ENCODE results near the gene ADGRG1. TPM values are rescaled to one million over a fixed set of nuclear protein-coding genes. Genes with fewer than 3 reads are reported as not detected.

Gene ADGRG1
- total and polyA plus RNA-seq, 12 donors: 11.1 to 46.3 (median 19.0) TPM

DNA sequence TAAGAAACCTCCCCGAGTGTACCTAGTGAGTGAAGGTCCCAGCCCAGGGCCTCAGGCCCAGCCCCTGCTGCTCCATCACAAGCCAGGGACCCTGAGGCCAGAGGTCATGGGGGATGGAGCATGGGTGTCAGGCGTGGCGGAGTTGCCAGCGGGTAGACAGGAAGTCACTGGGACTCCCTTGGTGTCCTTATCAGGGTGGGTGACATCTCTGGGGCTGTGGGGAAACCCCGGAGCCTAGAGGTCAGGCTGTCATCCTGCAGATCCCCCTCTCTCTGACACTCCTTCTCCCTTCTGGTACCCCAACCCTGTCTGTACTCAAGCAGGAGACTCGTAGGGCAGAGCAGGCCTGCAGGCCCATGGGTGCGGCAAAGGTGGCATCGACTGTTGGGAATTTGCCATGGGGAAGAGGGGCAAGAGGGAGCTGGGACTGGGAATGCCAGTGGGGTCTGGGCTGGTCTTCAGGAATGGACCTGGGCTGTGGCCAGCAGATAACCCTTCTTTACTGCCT is 10.8 kb upstream of the ADGRG1 start:
- Histone ChIP-seq H3K4me3 (no peak overlapping the region), H3K4me1 (peaks cover 0 to 5% (median 2%) of the 10 kb centered on the region in 9 donors), H3K27me3 (no peaks in the 10 kb centered on the region), H3K9me3 (no peaks in the 10 kb centered on the region), H3K27ac (no peak overlapping the region), H3K36me3 (no peaks in the 10 kb centered on the region)
- intact Hi-C loops (cut with DNase I): no loop called here
- TF ChIP-seq CTCF (IDR thresholded peaks at IDR 0.05): no peak
- ATAC-seq: no peak
- DNase-seq: no peak
- WGBS, 2 donors: 80 to 95% methylated on average over 8 of the region's 8 CpGs

GRCh38 chr16:57618296-57619132 is 9.9 kb upstream of the ADGRG1 start:
- Histone ChIP-seq H3K9me3 (no peaks in the 10 kb centered on the region), H3K27me3 (no peaks in the 10 kb centered on the region), H3K4me1 (peaks cover 0 to 10% (median 5%) of the 10 kb centered on the region in 9 donors), H3K27ac (no peak overlapping the region), H3K36me3 (no peaks in the 10 kb centered on the region), H3K4me3 (no peak overlapping the region)
- no peak for TF ChIP-seq CTCF (IDR thresholded peaks at IDR 0.05)
- ATAC-seq (no peak), DNase-seq (no peak)
- 84 to 85% methylated on average over 19 of the region's 19 CpGs for WGBS, 2 donors
- intact Hi-C loops (cut with DNase I): no loop called here

DNA sequence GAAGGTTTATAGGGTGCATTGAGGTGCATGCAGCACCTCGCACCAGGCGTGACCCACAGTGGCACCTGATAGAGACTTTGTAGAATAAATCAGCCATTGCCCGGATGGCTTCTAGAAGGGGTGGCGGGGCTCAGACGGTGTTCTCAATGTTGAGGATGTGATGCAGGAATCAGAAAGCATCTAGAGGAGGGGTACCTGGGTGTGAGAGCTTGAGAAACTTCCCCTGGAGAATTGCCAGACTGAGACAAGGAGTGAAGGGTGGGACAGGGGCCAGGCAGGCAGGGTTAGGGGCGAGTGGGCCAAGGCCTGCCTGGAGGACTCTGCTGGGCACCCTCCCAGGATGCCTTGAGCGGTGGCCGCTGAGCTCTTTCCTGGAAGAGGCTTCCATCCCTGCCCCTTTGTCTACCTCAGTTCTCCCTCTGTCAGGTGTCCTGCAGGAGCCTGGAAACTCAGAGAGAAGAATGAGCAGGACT is 9.3 kb upstream of the ADGRG1 start:
- intact Hi-C loops (cut with DNase I): no loop called here
- H3K27ac ChIP-seq: no peak overlapping the region

More for the DNA sequence above, 9.3 kb upstream of the ADGRG1 start:
- DNase-seq: no peak
- WGBS, 2 donors: 91 to 94% methylated on average over 8 of the region's 8 CpGs
- H3K4me1 ChIP-seq: peaks cover 0 to 15% (median 5%) of the 10 kb centered on the region in 9 donors
- H3K36me3 ChIP-seq: no peaks in the 10 kb centered on the region
- TF ChIP-seq CTCF (IDR thresholded peaks at IDR 0.05): no peak
- no peak for ATAC-seq
- no peaks in the 10 kb centered on the region for H3K27me3 ChIP-seq
- no peaks in the 10 kb centered on the region for H3K9me3 ChIP-seq
- H3K4me3 ChIP-seq: no peak overlapping the region
